Activated naive CD8-positive, alpha-beta T cell treated with anti-CD3 and anti-CD28 coated beads for 36 hours (primary cell): ENCODE data around the gene PTCHD4. TPM values are rescaled to one million over a fixed set of nuclear protein-coding genes. Genes with fewer than 3 reads are reported as not detected.

Source experiments
- DNase-seq: peaks from one replicate; pipeline ENCODE4 v3.0.0; 2021
- H3K27ac Mint-ChIP-seq: one replicate; pipeline ENCODE4 v1.8.0; 2022; ENCODE audit warnings: mild to moderate bottlenecking, moderate library complexity, mixed read lengths
- H3K27me3 Mint-ChIP-seq: one replicate; pipeline ENCODE4 v1.8.0; 2022; ENCODE audit warnings: mild to moderate bottlenecking, mixed read lengths
- H3K36me3 Mint-ChIP-seq: one replicate; pipeline ENCODE4 v1.8.0; 2021; ENCODE audit warnings: mild to moderate bottlenecking, mixed read lengths
- H3K4me1 Mint-ChIP-seq: one replicate; pipeline ENCODE4 v1.8.0; 2021; ENCODE audit warnings: mixed read lengths
- H3K4me3 Mint-ChIP-seq: one replicate; pipeline ENCODE4 v1.8.0; 2022; ENCODE audit warnings: mild to moderate bottlenecking, moderate library complexity, mixed read lengths
- H3K9me3 Mint-ChIP-seq: one replicate; pipeline ENCODE4 v1.8.0; 2022; ENCODE audit warnings: mixed read lengths
- total RNA-seq, 2 experiments: library from RNA; stranded (reverse); gene quantifications; one replicate each; pipeline ENCODE4 v1.2.3, GENCODE V29; 2021

PTCHD4 gene
- total RNA-seq, 2 experiments from 2014 or later = not detected

DNA sequence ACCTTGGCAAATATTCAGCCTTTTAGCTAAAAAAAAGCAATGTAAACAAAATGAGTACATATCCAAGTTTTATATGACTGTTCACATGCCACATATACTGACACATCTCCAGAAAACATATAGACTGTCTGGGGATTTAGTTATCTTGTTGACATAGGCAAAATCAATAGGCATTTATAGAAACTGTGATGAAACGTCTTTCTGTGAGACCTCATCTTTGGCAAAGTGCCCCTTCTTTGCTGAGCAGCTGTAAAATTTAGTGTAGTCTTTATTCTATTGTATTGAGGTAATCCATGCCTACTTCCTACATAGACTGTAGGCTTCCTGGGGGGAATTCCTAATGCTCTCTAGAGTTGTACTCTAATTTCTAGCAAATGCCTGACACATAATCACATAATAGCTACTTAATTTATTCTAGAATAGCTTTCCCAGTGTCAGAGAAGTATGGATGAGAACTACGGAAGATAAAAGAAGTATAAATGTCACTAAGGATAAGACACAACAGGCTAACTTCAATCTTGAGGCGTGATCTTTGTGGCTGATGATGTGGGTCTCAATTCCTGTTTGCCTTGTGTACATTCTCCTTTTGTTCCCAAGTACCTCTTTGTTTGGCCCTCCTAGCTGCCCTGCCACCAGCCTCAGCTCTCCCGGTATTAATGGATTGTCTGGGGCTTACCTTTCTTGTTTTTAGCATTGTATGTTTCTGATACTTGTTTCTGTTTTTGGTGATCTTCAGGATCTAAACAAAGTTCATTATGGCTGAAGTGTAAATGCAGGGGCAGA, 30.6 kb downstream of the PTCHD4 start:
- no peak for DNase-seq
- H3K4me1 Mint-ChIP-seq = no peaks in the 10 kb centered on the region
- no peaks in the 10 kb centered on the region for H3K9me3 Mint-ChIP-seq
- no peaks in the 10 kb centered on the region for H3K27me3 Mint-ChIP-seq
- H3K36me3 Mint-ChIP-seq = no peaks in the 10 kb centered on the region
- no peak overlapping the region for H3K27ac Mint-ChIP-seq
- no peak overlapping the region for H3K4me3 Mint-ChIP-seq

GRCh38 chr6:48078120-48078519, 32.9 kb downstream of the PTCHD4 start:
- DNase-seq = no peak
- H3K9me3 Mint-ChIP-seq = no peaks in the 10 kb centered on the region
- H3K4me1 Mint-ChIP-seq = no peaks in the 10 kb centered on the region
- no peaks in the 10 kb centered on the region for H3K36me3 Mint-ChIP-seq
- peaks cover 8% of the 10 kb centered on the region for H3K27me3 Mint-ChIP-seq
- H3K27ac Mint-ChIP-seq = no peak overlapping the region
- no peak overlapping the region for H3K4me3 Mint-ChIP-seq

DNA sequence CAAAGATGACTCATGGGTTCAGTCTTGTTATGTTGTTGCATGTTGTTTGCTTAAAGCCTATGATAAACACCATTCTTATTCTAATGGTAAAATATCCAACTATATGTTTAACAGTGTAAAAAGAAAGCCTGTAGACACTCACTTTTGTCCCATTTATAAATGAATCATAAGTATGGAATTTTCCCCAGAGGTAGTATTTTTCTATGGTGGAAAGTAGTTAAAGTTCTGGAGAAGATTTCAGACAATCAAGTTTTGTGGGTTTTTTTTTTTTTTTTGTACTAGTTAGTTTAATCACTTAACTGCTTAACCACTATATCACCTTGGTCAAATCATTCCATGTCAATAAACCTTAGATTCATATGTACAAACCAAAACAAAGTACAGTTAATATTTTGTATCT, 35.8 kb downstream of the PTCHD4 start:
- no peaks in the 10 kb centered on the region for H3K36me3 Mint-ChIP-seq
- H3K4me1 Mint-ChIP-seq = no peaks in the 10 kb centered on the region
- H3K9me3 Mint-ChIP-seq = no peaks in the 10 kb centered on the region
- DNase-seq = no peak
- peaks cover 15% of the 10 kb centered on the region for H3K27me3 Mint-ChIP-seq
- no peak overlapping the region for H3K27ac Mint-ChIP-seq
- no peak overlapping the region for H3K4me3 Mint-ChIP-seq

- peaks cover 22% of the 10 kb centered on the region for H3K27me3 Mint-ChIP-seq
- H3K4me1 Mint-ChIP-seq = no peaks in the 10 kb centered on the region
- H3K9me3 Mint-ChIP-seq = no peaks in the 10 kb centered on the region
- no peaks in the 10 kb centered on the region for H3K36me3 Mint-ChIP-seq
- no peak for DNase-seq
- H3K27ac Mint-ChIP-seq = no peak overlapping the region
- no peak overlapping the region for H3K4me3 Mint-ChIP-seq
Observed at GRCh38 chr6:48073976-48074767, 36.8 kb downstream of the PTCHD4 start.

DNA sequence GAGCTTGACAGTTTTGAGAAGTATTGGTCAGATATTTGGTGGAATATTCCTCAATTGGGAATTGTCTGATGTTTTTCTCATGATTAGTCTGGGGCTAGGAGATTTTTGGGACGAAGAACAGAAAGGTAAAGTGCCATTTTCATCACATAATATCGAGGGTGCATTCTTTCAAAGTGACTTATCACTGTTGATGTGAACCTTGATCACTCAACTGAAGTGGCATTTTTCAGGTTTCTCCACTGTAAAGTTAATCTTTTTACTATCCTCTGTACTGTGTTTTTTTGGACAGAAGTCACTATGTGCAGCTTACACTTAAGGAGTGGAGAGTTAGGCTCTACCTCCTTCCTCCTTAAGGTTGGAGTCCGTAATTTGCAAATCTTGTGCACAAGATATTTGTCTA, 39.2 kb downstream of the PTCHD4 start:
- H3K27ac Mint-ChIP-seq = no peak overlapping the region
- peaks cover 40% of the 10 kb centered on the region for H3K27me3 Mint-ChIP-seq
- H3K9me3 Mint-ChIP-seq = no peaks in the 10 kb centered on the region
- no peaks in the 10 kb centered on the region for H3K4me1 Mint-ChIP-seq
- no peak overlapping the region for H3K4me3 Mint-ChIP-seq
- no peaks in the 10 kb centered on the region for H3K36me3 Mint-ChIP-seq
- no peak for DNase-seq

DNA sequence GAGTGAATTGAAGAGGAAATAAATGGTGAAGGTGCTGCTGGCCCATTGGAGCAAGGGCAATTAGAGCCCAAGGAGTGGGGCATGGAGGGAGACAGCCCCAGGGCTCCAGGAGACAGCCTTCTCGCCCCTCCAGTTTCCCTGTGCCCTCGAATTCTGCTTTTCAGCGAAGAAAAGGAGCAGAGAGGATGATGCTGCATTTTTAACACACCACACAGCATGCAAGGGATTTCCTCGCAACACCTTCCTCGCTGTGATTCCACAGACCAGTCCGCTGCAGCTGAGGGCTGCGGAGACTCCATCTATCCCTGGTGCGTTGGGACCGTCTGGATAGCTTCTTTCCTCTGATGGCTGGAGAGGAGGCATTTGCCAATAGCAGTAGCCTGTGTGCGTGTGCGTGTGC, 41.7 kb downstream of the PTCHD4 start:
- H3K9me3 Mint-ChIP-seq = no peaks in the 10 kb centered on the region
- DNase-seq = no peak
- no peaks in the 10 kb centered on the region for H3K36me3 Mint-ChIP-seq
- H3K27me3 Mint-ChIP-seq = peaks cover 38% of the 10 kb centered on the region
- no peaks in the 10 kb centered on the region for H3K4me1 Mint-ChIP-seq
- H3K4me3 Mint-ChIP-seq = no peak overlapping the region
- no peak overlapping the region for H3K27ac Mint-ChIP-seq

DNA sequence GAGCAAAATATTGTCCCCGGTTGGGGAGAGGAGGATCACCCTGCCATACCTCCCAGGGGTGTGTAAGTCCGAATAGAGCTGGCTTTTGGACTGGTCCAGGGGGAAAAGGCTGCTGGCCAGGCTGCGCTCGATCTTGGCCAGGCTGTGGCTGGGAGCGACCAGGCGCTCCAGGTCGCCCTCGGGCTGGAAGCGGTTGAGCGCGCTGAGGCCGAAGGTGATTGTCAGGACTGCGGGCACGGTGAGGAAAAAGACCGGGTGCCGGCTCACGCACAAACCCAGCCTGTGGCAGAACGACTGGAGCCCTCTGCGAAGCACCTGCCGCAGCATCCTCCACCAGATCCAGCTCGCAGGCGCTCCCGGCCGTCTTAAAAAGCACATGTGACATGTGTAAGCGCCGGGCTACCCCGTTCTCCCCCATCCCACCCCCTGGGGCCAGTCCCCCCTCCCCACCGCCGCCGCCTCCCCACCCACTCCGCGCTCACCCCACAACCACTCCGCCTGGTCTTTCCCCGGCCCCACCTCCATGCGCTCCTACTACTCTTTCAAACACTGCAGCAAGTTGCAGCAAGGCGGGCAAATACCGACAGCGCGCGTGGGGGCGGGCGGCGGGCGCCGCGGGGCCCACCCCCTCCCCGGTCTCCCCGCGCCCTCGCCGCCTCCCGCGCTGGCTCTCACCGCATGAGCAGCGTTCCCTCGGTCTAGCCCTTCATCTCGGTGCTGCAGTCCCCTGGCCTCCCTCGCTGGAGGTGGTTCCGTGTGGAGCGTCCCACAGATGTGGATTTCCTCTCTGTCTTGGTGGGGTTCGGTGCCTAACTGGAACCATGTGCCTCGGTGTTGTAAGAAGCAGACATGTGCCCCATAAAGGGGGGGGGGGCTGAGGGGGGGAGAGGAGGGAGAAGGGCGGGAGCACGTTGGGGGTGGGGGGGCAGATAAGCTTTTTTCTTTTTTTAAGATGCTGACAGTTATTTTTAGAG, 42.4 kb downstream of the PTCHD4 start:
- DNase-seq = no peak
- Mint-ChIP-seq H3K9me3 (no peaks in the 10 kb centered on the region), H3K4me3 (no peak overlapping the region), H3K27me3 (peaks cover 32% of the 10 kb centered on the region), H3K4me1 (no peaks in the 10 kb centered on the region), H3K27ac (no peak overlapping the region), H3K36me3 (no peaks in the 10 kb centered on the region)

GRCh38 chr6:48067886-48068277, 43.1 kb downstream of the PTCHD4 start:
- peaks cover 32% of the 10 kb centered on the region for H3K27me3 Mint-ChIP-seq

GRCh38 chr6:48067148-48067712, 43.8 kb downstream of the PTCHD4 start:
- H3K4me1 Mint-ChIP-seq = no peaks in the 10 kb centered on the region
- no peak overlapping the region for H3K4me3 Mint-ChIP-seq
- DNase-seq = no peak

More at GRCh38 chr6:48067886-48068277, 43.1 kb downstream of the PTCHD4 start:
- Mint-ChIP-seq H3K27ac (no peak overlapping the region), H3K9me3 (no peaks in the 10 kb centered on the region), H3K4me3 (no peak overlapping the region), H3K4me1 (no peaks in the 10 kb centered on the region), H3K36me3 (no peaks in the 10 kb centered on the region)
- no peak for DNase-seq

DNA sequence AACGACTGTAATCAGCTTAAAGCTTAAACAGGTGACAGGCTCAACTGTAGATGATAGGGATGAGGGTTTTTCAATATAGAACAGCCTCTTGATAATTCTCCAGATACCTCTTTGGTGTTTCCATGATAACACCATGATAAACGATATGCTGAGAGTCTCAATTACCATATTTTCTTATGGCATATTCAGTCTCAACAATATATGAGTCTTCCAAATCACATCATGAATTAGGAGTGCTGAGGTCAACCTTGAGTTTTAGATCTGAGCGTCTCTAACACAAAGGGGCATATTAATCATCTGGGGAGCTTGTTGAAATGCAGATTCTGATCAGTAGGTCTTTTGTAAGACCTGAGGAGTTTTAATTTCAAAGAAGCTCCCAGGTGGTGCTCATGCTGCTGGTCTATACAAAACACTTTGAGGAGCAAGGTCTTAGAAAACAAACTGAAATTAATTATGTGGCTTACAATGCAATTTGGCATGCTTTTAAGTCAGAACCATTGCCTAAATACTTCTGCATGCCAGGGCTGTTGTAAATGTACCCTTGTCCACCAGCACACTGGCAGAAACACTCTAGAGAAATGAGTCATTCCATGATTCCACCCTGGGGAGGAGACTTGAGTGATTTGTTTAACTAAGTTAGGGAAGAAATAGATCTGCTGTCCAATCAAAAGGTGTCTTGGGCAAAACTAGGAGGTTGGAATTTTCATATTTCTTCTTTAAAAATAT, 49.6 kb downstream of the PTCHD4 start:
- no peak for DNase-seq
- Mint-ChIP-seq H3K27ac (no peak overlapping the region), H3K36me3 (no peaks in the 10 kb centered on the region), H3K9me3 (no peaks in the 10 kb centered on the region), H3K27me3 (peaks cover 6% of the 10 kb centered on the region), H3K4me3 (no peak overlapping the region), H3K4me1 (no peaks in the 10 kb centered on the region)

More at GRCh38 chr6:48067148-48067712, 43.8 kb downstream of the PTCHD4 start:
- Mint-ChIP-seq H3K27me3 (peaks cover 32% of the 10 kb centered on the region), H3K9me3 (no peaks in the 10 kb centered on the region), H3K36me3 (no peaks in the 10 kb centered on the region), H3K27ac (no peak overlapping the region)
